HG02642 (cell line): Measurements from ENCODE around the gene CDK14.

ENCODE experiments used
- ATAC-seq: cut with Tn5 transposase; IDR thresholded peaks from one replicate; pipeline ENCODE4 v1.9.1; 2021; ENCODE audit warnings: mild to moderate bottlenecking; ENCODE audit not compliant: unreplicated experiment, poor library complexity

Gene CDK14

DNA sequence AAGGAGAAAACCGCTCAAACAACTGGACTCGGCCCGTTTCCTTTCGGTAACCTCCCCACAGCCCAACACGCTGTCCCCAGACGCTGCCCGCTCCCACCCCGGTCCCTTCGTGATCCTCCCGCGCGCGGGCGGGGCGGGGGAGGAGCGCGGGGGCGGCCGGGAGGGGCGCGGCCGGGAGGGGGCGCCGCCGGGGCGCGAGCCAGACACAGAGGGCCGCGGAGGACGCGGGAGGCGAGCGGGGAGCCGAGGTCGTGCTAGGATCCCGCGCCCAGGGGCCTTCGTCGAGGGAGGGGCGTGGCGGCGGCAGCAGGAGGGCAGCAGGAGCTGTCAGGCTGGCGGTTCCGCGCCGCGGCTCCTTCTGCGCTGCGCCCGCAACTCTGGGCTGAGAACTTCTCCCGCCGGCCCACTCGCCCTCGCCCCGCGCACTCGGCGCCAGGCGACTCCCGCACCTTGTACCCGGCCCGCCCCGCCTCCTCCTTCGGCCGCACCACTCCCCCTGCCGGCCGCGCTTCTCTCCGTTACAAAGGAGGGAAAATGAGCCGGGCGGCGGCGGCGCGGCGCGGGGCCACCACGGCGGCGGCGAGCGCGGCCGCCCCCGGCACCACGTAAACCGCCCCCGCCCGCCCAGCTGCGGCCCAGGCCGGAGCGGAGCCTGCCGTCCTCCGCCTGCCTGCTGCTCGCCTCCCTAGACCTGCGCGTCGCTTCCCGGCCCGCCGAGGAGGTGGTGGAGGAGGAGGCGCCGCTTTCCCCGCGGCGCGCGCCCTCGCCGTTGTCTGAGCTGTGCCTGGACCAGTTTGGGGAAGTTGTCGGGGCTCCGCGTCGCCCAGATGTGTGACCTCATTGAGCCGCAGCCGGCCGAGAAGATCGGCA lies at the start of gene CDK14:
TSS of gene CDK14 (plus strand) at position 521 of the 870 bp plus-strand sequence. CDS start at position 828, 307 bp downstream.
- ATAC-seq = peak; percentile 78

- no peak for ATAC-seq
These were observed 45.1 kb upstream of the CDK14 start for GRCh38 chr7:90551036-90551435.

GRCh38 chr7:90552521-90552920 lies 43.6 kb upstream of the CDK14 start:
- ATAC-seq = no peak

DNA sequence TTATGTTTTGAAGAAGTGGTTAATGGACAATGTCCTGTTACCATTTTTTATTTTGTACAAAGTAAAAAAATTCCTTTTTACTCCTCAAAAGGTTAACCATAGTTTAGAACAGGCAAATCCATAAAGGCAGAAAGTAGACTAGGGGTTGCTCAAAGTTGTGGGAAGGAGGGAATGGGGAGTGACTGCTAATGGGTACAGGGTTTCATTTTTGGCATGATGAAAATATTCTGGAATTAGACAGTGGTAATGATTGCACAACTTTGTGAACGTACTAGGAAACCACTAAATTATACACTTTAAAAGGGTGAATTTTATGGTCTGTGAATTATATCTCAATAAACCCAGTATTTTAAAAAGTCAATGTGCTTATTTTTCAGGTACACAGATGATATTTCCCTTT lies 35.4 kb upstream of the CDK14 start:
- ATAC-seq = no peak

GRCh38 chr7:90563286-90563685 lies 32.8 kb upstream of the CDK14 start:
- no peak for ATAC-seq

DNA sequence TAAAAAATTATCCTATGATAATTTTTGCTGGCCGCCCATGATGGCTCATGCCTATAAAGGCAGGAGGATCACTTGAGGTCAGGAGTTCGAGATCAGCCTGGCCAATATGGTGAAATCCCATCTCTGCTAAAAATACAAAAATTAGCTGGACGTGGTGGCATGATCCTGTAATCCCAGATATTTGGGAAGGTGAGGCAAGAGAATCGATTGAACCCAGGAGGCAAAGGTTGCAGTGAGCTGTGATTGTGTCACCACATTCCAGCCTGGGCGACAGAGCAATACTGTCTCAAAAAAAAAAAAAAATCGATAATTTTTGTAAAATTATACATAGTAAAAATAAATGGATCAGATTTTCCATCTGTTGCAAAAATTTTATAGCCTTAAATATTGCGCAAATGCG lies 31.7 kb upstream of the CDK14 start:
- no peak for ATAC-seq

DNA sequence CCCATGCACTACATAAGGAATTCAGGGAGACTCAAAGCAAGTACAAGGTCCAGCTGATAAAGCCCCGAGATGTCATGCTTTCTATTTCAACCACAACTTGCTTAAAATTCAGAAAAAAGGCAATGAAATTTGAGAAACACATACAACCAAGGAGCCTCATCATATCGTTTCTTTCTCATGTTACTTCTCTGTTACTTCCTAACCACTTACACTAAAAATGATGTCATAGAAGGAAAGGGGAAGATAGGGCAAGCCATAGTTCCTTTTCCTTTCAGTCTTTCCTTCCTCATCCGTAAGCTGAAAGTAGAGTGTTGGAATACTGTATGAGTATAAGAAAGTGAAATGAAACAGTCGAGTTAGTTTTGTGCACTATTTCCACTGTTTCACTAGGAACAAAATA lies 27.9 kb upstream of the CDK14 start:
- no peak for ATAC-seq

DNA sequence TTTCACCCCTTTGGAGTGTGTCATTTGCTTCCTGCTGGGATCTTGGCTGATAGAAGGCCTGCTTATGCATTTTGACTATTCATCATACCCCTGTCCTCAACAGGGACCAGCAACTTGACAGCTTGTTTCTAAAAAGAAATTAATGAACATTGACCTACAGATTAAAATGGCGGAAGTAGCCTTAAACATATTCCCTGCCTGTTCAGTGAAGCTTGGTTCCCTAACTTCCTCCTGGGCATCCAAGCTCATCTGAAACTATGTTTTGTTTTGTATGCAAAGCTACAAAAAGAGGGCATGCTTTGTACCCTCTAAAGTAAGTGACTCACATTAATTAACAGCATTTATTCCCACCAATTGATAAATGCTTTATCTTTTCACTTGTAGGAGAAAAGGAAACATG lies 26.8 kb upstream of the CDK14 start:
- no peak for ATAC-seq

GRCh38 chr7:90570373-90570959 lies 25.7 kb upstream of the CDK14 start:
- ATAC-seq = no peak

GRCh38 chr7:90574146-90574819 lies 21.8 kb upstream of the CDK14 start:
- no peak for ATAC-seq

DNA sequence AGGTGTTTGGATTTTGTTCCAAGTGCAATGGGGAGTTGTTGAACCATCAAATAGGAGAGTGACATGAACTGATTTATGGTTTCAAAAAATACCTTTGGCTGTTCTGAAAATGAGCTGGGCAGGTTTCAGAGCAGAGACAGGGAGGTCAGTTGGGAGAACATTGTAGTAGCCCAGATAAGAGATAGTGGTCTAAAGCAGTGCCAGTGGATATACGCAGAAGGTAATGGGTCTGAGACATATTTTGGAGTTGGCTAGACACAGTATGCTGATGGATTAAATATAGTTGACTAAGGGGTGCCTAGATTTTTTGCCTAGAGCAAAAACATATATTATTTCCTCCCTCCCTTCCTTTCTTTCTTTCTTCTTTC lies 21.3 kb upstream of the CDK14 start:
- ATAC-seq = no peak

DNA sequence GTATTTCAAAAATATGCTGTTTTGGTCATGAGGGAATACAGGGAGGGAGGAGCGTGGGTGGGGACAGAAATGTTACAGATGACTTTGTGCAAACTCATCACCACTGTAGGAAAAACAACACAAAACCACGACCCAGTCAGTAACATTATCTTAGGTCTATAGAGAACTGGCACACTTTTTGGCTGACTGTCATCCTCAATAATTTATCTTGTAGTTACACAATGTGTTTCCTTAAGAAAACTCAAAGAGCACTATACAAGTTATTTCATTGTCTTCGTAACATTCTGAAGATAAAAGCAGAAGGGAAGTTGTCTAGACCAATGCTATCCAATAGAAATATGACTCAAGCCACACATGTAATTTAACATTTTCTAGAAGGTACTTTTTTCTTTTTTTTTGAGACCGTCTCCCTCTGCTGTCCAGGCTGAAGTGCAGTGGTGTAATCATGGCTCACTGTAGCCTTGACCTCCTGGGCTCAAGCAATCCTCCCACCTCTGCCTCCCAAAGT lies 16.9 kb upstream of the CDK14 start:
- no peak for ATAC-seq

DNA sequence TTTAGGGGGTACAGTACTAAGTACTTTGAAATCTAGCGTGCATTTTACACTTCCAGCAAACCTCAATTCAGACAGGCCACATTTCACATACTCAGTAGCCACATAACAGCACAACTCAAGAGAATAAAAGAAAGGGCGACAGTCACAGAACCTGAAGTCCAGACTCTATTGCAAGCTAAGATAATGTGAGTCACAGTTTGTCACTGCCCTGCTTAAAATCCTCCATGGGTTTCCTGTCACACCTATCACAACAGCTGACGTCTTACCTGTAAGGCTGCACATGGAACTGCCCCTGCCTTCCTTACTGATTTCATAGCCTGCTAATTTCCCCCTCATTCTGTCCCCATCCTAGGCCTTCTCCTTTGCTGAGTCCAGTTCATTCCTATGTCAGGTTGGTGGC lies 16.1 kb upstream of the CDK14 start:
- ATAC-seq = no peak

DNA sequence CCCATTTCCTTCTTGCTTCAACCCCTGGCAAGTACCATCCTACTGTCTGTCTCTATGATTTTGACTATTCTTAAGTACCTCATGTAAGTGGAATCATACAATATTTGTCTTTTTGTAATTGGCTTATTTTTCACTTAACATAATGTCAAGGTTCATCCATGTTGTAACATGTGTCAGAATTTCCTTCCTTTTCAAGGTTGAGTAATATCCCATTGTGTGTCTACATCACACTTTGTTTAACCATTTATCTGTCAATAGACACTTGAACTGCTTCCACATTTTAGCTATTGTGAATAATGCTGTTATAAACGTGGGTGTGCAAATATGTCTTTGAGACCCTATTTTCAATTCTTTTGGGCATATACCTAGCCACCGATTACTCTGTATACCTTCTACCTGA lies 14.0 kb upstream of the CDK14 start:
- ATAC-seq = no peak

DNA sequence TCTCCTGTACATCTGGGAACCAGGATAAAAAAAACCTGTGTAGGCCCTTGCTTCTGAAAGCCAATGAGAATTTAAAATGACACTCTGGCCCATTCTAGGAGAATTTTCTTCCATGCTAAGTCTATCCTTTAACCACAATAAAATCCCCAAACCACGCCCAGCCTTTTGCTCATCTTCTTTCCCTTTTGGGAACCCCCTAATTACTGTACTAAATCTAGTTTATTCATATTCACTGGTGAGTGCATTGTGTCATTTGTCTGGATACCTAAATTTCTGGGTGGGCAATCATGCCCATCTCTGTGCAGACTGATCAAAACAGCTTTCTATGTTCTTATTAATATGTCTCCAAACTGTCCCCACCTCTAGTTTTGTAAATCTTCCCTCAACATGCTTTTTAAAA lies 11.7 kb upstream of the CDK14 start:
- ATAC-seq = no peak

DNA sequence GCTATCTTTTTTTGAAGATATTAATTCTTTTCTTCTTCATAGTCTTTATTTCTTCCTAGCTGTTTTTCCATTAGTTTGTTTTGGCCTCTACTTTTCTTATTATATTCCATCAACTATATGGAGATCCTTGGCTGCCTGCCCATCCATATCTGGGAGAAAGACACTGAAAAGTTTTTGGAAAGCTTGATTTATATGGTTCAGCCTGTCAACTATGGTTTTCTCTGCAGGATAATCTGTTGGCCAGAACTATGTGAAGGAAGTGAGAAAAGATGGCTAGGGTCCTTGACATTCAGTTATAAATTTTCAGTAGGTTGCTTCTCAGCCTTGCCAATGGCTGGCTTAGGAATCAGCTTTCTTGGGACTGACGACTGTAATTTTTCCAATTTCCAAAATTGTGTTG lies 10.0 kb upstream of the CDK14 start:
- ATAC-seq = no peak

- ATAC-seq = no peak
These were observed 8.4 kb upstream of the CDK14 start for GRCh38 chr7:90587766-90588165.

DNA sequence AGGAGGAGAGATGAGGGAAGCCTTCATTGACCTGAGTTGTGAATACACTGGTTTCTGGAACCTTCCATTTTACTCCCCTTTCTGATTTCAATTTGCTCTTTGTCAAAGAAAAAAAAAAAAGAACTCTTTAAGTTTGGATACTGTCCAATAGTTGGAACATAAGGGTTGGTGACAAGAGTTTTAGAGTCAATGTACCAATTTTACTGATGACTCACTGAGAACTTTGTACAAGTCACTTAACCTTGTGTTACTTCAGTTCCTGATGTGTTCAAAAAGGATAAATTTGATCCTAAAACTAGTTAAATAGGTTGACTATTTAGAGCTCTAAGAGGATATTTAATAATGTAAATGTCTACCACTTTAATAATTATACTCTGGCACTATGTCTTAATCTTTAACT lies 4.1 kb upstream of the CDK14 start:
- ATAC-seq = no peak

DNA sequence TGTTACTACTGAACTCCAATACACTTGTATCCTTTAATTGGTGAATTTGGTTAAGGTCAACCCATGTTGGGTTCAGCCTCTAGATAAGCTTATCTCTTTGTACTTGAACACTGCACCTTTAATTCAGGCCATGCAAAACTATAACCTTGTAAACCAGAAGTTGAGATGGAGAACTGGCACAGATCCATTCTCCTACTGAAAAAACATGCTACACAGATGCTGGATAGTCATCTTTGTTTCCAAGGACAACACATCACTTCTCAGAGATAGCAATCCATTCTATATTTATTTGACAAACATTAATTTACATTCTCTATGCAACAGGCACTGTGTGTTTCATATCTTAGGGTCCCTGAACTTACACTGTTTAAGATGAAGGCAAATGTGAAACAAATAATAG lies 2.9 kb upstream of the CDK14 start:
- no peak for ATAC-seq

- ATAC-seq = no peak
These were observed 1.3 kb upstream of the CDK14 start for GRCh38 chr7:90594751-90595317.

DNA sequence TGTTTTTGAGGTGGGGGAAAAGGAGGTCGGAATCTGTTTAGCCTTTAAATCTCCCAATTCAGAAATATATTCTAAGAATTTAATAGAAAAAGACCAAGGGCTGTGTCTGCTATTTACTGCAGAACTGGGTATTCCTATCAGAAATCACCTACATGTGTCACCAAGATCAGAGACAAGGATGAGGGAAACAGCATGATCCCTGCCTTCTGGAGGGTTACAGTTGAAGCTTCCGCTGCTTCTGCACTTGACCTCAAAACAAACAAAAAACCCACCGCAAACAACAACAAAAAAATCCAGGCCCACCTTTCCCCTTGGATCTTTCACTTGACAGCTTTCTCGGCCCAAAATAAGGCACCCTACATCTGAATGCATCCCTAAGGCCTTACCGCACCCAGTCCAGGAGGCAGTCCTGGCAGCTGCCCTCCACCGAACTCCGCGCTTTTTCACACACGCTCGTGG lies 750 bp upstream of the CDK14 start:
- ATAC-seq = peak; percentile 15
